Endodermal cell (in vitro differentiated cells): ENCODE measurements around the gene SLC4A8. TPM values are rescaled to one million over a fixed set of nuclear protein-coding genes. Genes with fewer than 3 reads are reported as not detected.
A peak's percentile ranks its signal among the peaks of the same experiment; 100 is the strongest.

Experiments used
- DNase-seq: peaks from one replicate; pipeline ENCODE4 v3.0.0-alpha.2; 2017
- H3K27ac ChIP-seq: 2 replicates; pipeline ENCODE4 v1.5.1; 2013; ENCODE audit warnings: mild to moderate bottlenecking, low read depth, low read length, moderate library complexity
- H3K27me3 ChIP-seq: 2 replicates; pipeline ENCODE4 v1.6.1; 2013; ENCODE audit warnings: mild to moderate bottlenecking, low read length, moderate library complexity; ENCODE audit not compliant: insufficient read depth, control insufficient read depth, poor library complexity, severe bottlenecking
- H3K36me3 ChIP-seq: 2 replicates; pipeline ENCODE4 v1.7.0; 2013; ENCODE audit warnings: mild to moderate bottlenecking, low read length, moderate library complexity; ENCODE audit not compliant: control insufficient read depth, insufficient read depth
- H3K4me1 ChIP-seq: one replicate; pipeline ENCODE4 v1.7.0; 2013; ENCODE audit warnings: low read length; ENCODE audit not compliant: control insufficient read depth, insufficient read depth
- H3K4me3 ChIP-seq: 2 replicates; pipeline ENCODE4 v1.5.1; 2013; ENCODE audit warnings: mild to moderate bottlenecking, low read length, moderate library complexity
- H3K9ac ChIP-seq: 2 replicates; pipeline ENCODE4 v1.6.1; 2013; ENCODE audit warnings: mild to moderate bottlenecking, low read length, moderate library complexity; ENCODE audit not compliant: poor library complexity, severe bottlenecking; ENCODE audit errors: extremely low read depth
- H3K9me3 ChIP-seq: 2 replicates; pipeline ENCODE4 v1.6.1; 2013; ENCODE audit warnings: mild to moderate bottlenecking, low read length, moderate library complexity; ENCODE audit not compliant: control insufficient read depth
- H3K27ac Mint-ChIP-seq: 2 replicates; pipeline ENCODE4 v1.8.0; 2020; ENCODE audit warnings: mixed read lengths
- H3K27me3 Mint-ChIP-seq: 2 replicates; pipeline ENCODE4 v1.8.0; 2021; ENCODE audit warnings: mild to moderate bottlenecking, mixed read lengths; ENCODE audit not compliant: insufficient read depth
- H3K36me3 Mint-ChIP-seq: 2 replicates; pipeline ENCODE4 v1.8.0; 2020; ENCODE audit warnings: low read depth, mixed read lengths
- H3K4me1 Mint-ChIP-seq: 2 replicates; pipeline ENCODE4 v1.8.0; 2020; ENCODE audit warnings: mixed read lengths
- H3K4me3 Mint-ChIP-seq: 2 replicates; pipeline ENCODE4 v1.8.0; 2020; ENCODE audit warnings: mild to moderate bottlenecking, moderate library complexity, mixed read lengths
- H3K9me3 Mint-ChIP-seq: 2 replicates; pipeline ENCODE4 v1.8.0; 2020; ENCODE audit warnings: mild to moderate bottlenecking, mixed read lengths
- CTCF ChIP-seq: fragments of 200-600 bp; sonication (generic); conservative IDR thresholded peaks from 2 replicates; pipeline ENCODE4 v1.5.0; 2021; ENCODE audit warnings: antibody characterized with exemption, mild to moderate bottlenecking
- WGBS, 2 experiments: methylation state at CpG; one replicate each; pipeline versions ENCODE4 v1.1.5 to v1.1.7; 2013; ENCODE audit warnings: missing lambda C conversion rate in 2 of 2, mixed read lengths in 1 of 2; ENCODE audit not compliant: insufficient coverage in 1 of 2, insufficient read length in 1 of 2; 5-methylcytosine and 5-hydroxymethylcytosine counted together
- total RNA-seq, 2 donors: library from RNA; stranded (reverse); fragmentation: NEBNext Ultra II Directional in 1 of 2; extraction: Animal tissue kit (Norgen Biotek cat#: 25700) in 1 of 2; gene quantifications; 2 replicates in 1 of 2; 3 replicates in 1 of 2; pipeline ENCODE4 v1.2.1, GENCODE V29; 2021

The SLC4A8 gene
- total RNA-seq, 2 donors from 2014 or later: 25.8 to 26.4 TPM

GRCh38 chr12:51405801-51406207 is 18.8 kb upstream of the SLC4A8 start:
- no peaks in the 10 kb centered on the region for H3K27me3 Mint-ChIP-seq
- no peak overlapping the region for H3K4me3 Mint-ChIP-seq

GRCh38 chr12:51406290-51406689 is 18.3 kb upstream of the SLC4A8 start:
- H3K4me1 ChIP-seq: no peaks in the 10 kb centered on the region

More at GRCh38 chr12:51405801-51406207, 18.8 kb upstream of the SLC4A8 start:
- Histone ChIP-seq H3K4me1 (no peaks in the 10 kb centered on the region), H3K9ac (no peak overlapping the region), H3K27me3 (no peaks in the 10 kb centered on the region), H3K27ac (no peak overlapping the region), H3K4me3 (no peak overlapping the region), H3K9me3 (no peaks in the 10 kb centered on the region), H3K36me3 (no peaks in the 10 kb centered on the region)
- Mint-ChIP-seq H3K4me1 (peaks cover 7% of the 10 kb centered on the region), H3K27ac (no peak overlapping the region), H3K9me3 (no peaks in the 10 kb centered on the region), H3K36me3 (no peaks in the 10 kb centered on the region)
- 98 to 100% methylated on average over 3 of the region's 3 CpGs for WGBS, 2 experiments
- no peak for TF ChIP-seq CTCF
- peak; percentile 9 for DNase-seq

DNA sequence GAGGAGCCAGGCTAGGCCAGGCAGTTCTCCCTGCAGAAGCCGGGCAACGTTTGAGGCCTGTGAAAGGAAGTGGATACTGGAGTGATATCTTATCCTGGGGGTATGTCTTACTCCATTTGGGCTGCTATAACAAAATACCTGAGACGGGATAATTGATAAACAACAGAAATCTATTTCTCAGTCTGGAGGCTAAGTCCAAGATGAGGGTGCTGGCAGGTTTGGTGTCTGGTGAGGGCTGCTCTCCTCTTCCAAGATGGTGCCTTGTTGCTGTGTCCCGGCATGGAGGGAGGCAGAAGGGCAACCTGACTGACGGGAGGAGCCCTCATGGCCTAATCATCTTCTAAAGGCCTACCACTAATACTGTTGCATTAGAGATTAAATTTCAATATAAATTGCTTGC is 17.8 kb upstream of the SLC4A8 start:
- H3K9me3 ChIP-seq: no peaks in the 10 kb centered on the region
- no peak overlapping the region for H3K4me3 Mint-ChIP-seq
- no peak overlapping the region for H3K27ac ChIP-seq
- no peaks in the 10 kb centered on the region for H3K36me3 Mint-ChIP-seq
- WGBS, 2 experiments: 90 to 93% methylated on average over 3 to 5 of the region's 5 CpGs
- H3K9ac ChIP-seq: no peak overlapping the region
- no peak overlapping the region for H3K4me3 ChIP-seq
- H3K9me3 Mint-ChIP-seq: no peaks in the 10 kb centered on the region
- H3K4me1 ChIP-seq: no peaks in the 10 kb centered on the region
- no peaks in the 10 kb centered on the region for H3K27me3 Mint-ChIP-seq
- no peaks in the 10 kb centered on the region for H3K27me3 ChIP-seq
- peak; percentile 22 for DNase-seq
- no peak overlapping the region for H3K27ac Mint-ChIP-seq
- no peaks in the 10 kb centered on the region for H3K36me3 ChIP-seq
- TF ChIP-seq CTCF: no peak
- peaks cover 7% of the 10 kb centered on the region for H3K4me1 Mint-ChIP-seq

More at GRCh38 chr12:51406290-51406689, 18.3 kb upstream of the SLC4A8 start:
- DNase-seq: peak; percentile 29
- no peak overlapping the region for H3K27ac Mint-ChIP-seq
- TF ChIP-seq CTCF: no peak
- no peak overlapping the region for H3K4me3 Mint-ChIP-seq
- Histone ChIP-seq H3K27ac (no peak overlapping the region), H3K9me3 (no peaks in the 10 kb centered on the region), H3K27me3 (no peaks in the 10 kb centered on the region), H3K4me3 (no peak overlapping the region), H3K36me3 (no peaks in the 10 kb centered on the region), H3K9ac (no peak overlapping the region)
- H3K27me3 Mint-ChIP-seq: no peaks in the 10 kb centered on the region
- 90 to 93% methylated on average over 2 to 3 of the region's 3 CpGs for WGBS, 2 experiments
- H3K36me3 Mint-ChIP-seq: no peaks in the 10 kb centered on the region
- no peaks in the 10 kb centered on the region for H3K9me3 Mint-ChIP-seq
- H3K4me1 Mint-ChIP-seq: peaks cover 7% of the 10 kb centered on the region
